ENCODE data around the gene SEPSECS. TPM values are rescaled to one million over a fixed set of nuclear protein-coding genes. Genes with fewer than 3 reads are reported as not detected.
A peak's percentile ranks its signal among the peaks of the same experiment; 100 is the strongest.

SEPSECS gene
- total and polyA plus RNA-seq, 2 of the 13 experiments (the other 11 are each of a cell fraction or from before 2014, with no cell fraction given): 9.4 to 14.3 TPM

GRCh38 chr4:25178838-25179261 is 18.6 kb upstream of the SEPSECS start (continued):
- TF ChIP-seq PLSCR1 (CRISPR knock-in tag; IDR thresholded peaks at IDR 0.05; ENCODE audit: borderline replicate concordance): no peak
- no peak for TF ChIP-seq ZNF20 (CRISPR knock-in tag; IDR thresholded peaks at IDR 0.05)
- TF ChIP-seq PAWR (CRISPR knock-in tag; IDR thresholded peaks at IDR 0.05; ENCODE audit: borderline replicate concordance): no peak
- no peak for TF ChIP-seq RAD51 (IDR thresholded peaks at IDR 0.05; ENCODE audit: borderline replicate concordance)
- no peak for TF ChIP-seq GLI4 (CRISPR knock-in tag; IDR thresholded peaks at IDR 0.05; ENCODE audit: borderline replicate concordance)
- no peak for TF ChIP-seq ZNF3 (CRISPR knock-in tag; IDR thresholded peaks at IDR 0.05)
- TF ChIP-seq SP2 (CRISPR knock-in tag; IDR thresholded peaks at IDR 0.05): no peak
- no peak for TF ChIP-seq TBX2 (CRISPR knock-in tag; IDR thresholded peaks at IDR 0.05; ENCODE audit: borderline replicate concordance)
- no peak for TF ChIP-seq ZNF598 (CRISPR knock-in tag; IDR thresholded peaks at IDR 0.05; ENCODE audit: borderline replicate concordance)
- no peak for TF ChIP-seq ATRX (CRISPR knock-in tag; IDR thresholded peaks at IDR 0.05; ENCODE audit: borderline replicate concordance)
- TF ChIP-seq WIZ (CRISPR knock-in tag; IDR thresholded peaks at IDR 0.05): no peak
- TF ChIP-seq HNRNPK (IDR thresholded peaks at IDR 0.05; ENCODE audit: low read depth, low read length, poor library complexity, severe bottlenecking): no peak
- TF ChIP-seq, protein P1, sequence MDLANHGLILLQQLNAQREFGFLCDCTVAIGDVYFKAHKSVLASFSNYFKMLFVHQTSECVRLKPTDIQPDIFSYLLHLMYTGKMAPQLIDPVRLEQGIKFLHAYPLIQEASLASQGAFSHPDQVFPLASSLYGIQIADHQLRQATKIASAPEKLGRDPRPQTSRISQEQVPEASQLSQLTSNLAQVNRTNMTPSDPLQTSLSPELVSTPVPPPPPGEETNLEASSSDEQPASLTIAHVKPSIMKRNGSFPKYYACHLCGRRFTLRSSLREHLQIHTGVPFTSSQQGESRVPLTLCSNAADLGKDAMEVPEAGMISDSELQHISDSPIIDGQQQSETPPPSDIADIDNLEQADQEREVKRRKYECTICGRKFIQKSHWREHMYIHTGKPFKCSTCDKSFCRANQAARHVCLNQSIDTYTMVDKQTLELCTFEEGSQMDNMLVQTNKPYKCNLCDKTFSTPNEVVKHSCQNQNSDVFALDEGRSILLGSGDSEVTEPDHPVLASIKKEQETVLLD (CRISPR knock-in tag; IDR thresholded peaks at IDR 0.05; ENCODE audit: low read depth): no peak
- TF ChIP-seq SNAPC2 (CRISPR knock-in tag; IDR thresholded peaks at IDR 0.05): no peak
- TF ChIP-seq POGK (CRISPR knock-in tag; conservative IDR thresholded peaks at IDR 0.05): no peak
- TF ChIP-seq, protein P2, sequence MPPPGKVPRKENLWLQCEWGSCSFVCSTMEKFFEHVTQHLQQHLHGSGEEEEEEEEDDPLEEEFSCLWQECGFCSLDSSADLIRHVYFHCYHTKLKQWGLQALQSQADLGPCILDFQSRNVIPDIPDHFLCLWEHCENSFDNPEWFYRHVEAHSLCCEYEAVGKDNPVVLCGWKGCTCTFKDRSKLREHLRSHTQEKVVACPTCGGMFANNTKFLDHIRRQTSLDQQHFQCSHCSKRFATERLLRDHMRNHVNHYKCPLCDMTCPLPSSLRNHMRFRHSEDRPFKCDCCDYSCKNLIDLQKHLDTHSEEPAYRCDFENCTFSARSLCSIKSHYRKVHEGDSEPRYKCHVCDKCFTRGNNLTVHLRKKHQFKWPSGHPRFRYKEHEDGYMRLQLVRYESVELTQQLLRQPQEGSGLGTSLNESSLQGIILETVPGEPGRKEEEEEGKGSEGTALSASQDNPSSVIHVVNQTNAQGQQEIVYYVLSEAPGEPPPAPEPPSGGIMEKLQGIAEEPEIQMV (CRISPR knock-in tag; IDR thresholded peaks at IDR 0.05; ENCODE audit: low read depth): no peak
- TF ChIP-seq ZBTB42 (CRISPR knock-in tag; IDR thresholded peaks at IDR 0.05): no peak
- peak; percentile 78 for TF ChIP-seq FOXK2 (IDR thresholded peaks at IDR 0.05)
- no peak for TF ChIP-seq ZNF629 (CRISPR knock-in tag; conservative IDR thresholded peaks at IDR 0.05)
- peak; percentile 75 for TF ChIP-seq NFE2L2 (IDR thresholded peaks at IDR 0.05; ENCODE audit: low read length)
- TF ChIP-seq, protein P3, sequence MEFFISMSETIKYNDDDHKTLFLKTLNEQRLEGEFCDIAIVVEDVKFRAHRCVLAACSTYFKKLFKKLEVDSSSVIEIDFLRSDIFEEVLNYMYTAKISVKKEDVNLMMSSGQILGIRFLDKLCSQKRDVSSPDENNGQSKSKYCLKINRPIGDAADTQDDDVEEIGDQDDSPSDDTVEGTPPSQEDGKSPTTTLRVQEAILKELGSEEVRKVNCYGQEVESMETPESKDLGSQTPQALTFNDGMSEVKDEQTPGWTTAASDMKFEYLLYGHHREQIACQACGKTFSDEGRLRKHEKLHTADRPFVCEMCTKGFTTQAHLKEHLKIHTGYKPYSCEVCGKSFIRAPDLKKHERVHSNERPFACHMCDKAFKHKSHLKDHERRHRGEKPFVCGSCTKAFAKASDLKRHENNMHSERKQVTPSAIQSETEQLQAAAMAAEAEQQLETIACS (CRISPR knock-in tag; IDR thresholded peaks at IDR 0.05): no peak
- no peak for TF ChIP-seq RBM22 (optimal IDR thresholded peaks at IDR 0.05; ENCODE audit: low read length)
- no peak for TF ChIP-seq CCDC6 (CRISPR knock-in tag; IDR thresholded peaks at IDR 0.05)
- peak; percentile 61; the same call in 1 of the 2 replicates for TF ChIP-seq ZNF792 (CRISPR knock-in tag; IDR thresholded peaks at IDR 0.05)
- peak; percentile 57 for TF ChIP-seq FOXJ3 (CRISPR knock-in tag; IDR thresholded peaks at IDR 0.05; ENCODE audit: borderline replicate concordance)
- TF ChIP-seq, protein P4, sequence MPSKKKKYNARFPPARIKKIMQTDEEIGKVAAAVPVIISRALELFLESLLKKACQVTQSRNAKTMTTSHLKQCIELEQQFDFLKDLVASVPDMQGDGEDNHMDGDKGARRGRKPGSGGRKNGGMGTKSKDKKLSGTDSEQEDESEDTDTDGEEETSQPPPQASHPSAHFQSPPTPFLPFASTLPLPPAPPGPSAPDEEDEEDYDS (CRISPR knock-in tag; IDR thresholded peaks at IDR 0.05): no peak
